ENCODE measurements around the gene MT1HL1. TPM values are rescaled to one million over a fixed set of nuclear protein-coding genes. Genes with fewer than 3 reads are reported as not detected.

MT1HL1 gene
- total and polyA plus RNA-seq, 4 experiments from 2014 or later = not detected

DNA sequence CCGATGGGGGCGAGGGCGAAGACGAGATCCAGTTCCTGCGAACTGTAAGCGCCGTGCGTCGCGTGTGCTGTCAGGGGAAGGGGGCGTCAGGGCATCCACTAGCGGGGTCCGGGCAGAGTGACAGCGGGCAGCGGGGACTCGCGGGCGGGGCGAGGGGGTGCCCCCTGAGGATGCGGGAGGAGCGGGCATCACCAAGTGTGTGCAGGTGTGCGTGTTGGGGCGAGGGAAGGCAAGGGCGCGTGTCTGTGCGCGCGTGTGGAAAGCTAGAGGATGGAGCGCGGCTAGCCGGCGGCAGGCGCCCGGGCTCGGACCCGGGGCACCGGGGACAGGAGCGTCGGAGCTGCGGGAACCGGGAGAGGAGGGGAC is 38.3 kb upstream of the MT1HL1 start:
- H3K27me3 Mint-ChIP-seq = peaks cover 34 to 39% of the 10 kb centered on the region in 2 donors
- no peak overlapping the region for H3K4me3 Mint-ChIP-seq
- no peak overlapping the region for H3K27ac Mint-ChIP-seq

DNA sequence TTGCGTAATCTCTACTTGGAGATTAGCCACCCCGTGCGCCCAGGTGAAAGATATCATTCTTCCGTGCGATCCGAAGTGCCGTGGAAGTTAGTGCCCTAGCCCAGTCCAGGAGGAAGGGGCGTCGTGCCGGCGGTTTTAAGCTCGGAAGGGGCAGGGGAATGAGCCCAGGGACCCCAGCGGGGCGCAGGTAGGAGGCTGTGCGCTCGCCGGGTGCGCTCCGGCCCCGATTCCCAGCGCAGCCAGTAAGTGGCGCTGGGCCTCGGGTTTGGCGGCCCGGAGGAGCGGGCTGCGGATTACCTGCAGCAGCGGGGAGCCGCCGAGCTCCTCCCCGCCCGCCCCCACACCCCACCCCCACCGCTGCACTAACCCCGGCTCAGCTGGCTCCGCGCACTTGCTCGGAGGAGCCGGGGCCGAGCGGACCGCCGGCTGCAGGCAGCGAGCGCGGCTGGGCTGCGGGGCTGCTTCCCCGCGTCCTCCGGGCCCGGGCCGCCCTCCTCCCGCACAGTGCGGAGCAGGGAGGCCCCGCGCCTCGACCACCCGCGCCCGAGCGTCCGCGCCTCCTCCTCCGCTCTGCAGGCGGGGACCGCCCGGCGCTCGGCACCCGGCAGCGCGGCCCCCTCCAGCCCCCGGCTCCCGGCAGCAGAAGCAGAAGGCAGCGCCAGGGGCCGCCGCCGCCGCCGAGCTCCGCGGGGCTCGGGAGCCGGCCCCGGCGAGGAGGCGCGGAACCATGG is 37.7 kb upstream of the MT1HL1 start, which contains the start of gene RYR2:
Gene RYR2, plus strand, starts transcription at position 390 of the 731 bp plus-strand sequence. Its CDS starts 338 bp downstream, at position 728.
- H3K9me3 Mint-ChIP-seq = no peaks in the 10 kb centered on the region
- H3K36me3 Mint-ChIP-seq = peaks cover 0 to 4% of the 10 kb centered on the region in 2 donors
- peak within 1 kb of the TSS in 1 of 7 donors; percentile 30 for H3K27ac Mint-ChIP-seq
- peaks cover 13% of the 10 kb centered on the region for H3K27me3 ChIP-seq (ENCODE audit: insufficient read depth, low read length)
- intact Hi-C loops (cut with micrococcal nuclease) = no loop called here
- ChIA-PET CTCF (ENCODE audit: partially characterized antibody) (interaction anchor here (1.3 kb wide), 1 partner anchor 11 kb away, joined by 3 read pairs; no protein-coding TSS in a partner anchor), POLR2A (ENCODE audit: partially characterized antibody) (no interaction called here)
- no peak within 1 kb of the TSS for H3K4me3 ChIP-seq (ENCODE audit: low read length in 2 of 2)
- H3K4me3 Mint-ChIP-seq = peak within 1 kb of the TSS in 7 of 8 donors; percentile 20 to 77 (median 39)
- H3K4me1 ChIP-seq (ENCODE audit: insufficient read depth, low read length) = no peaks in the 10 kb centered on the region
- no peak within 1 kb of the TSS for H3K27ac ChIP-seq (ENCODE audit: low read depth, low read length)
- no peaks in the 10 kb centered on the region for H3K9me3 ChIP-seq (ENCODE audit: control insufficient read depth in 1 of 2, low read length in 2 of 2)
- H3K27me3 Mint-ChIP-seq = peaks cover 34 to 39% of the 10 kb centered on the region in 2 donors
- peaks cover 10 to 22% (median 14%) of the 10 kb centered on the region in 4 donors for H3K4me1 Mint-ChIP-seq
- DNase-seq = no peak
- no peaks in the 10 kb centered on the region for H3K36me3 ChIP-seq (ENCODE audit: insufficient read depth, low read length)

More for the DNA sequence above, 38.3 kb upstream of the MT1HL1 start:
- H3K36me3 Mint-ChIP-seq = peaks cover 0 to 4% of the 10 kb centered on the region in 2 donors
- no peak for DNase-seq
- Histone ChIP-seq H3K9me3 (ENCODE audit: control insufficient read depth in 1 of 2, low read length in 2 of 2) (no peaks in the 10 kb centered on the region), H3K4me3 (ENCODE audit: low read length in 2 of 2) (no peak overlapping the region), H3K4me1 (ENCODE audit: insufficient read depth, low read length) (no peaks in the 10 kb centered on the region), H3K27ac (ENCODE audit: low read depth, low read length) (no peak overlapping the region), H3K36me3 (ENCODE audit: insufficient read depth, low read length) (no peaks in the 10 kb centered on the region), H3K27me3 (ENCODE audit: insufficient read depth, low read length) (peaks cover 13% of the 10 kb centered on the region)
- intact Hi-C loops (cut with micrococcal nuclease) = no loop called here
- ChIA-PET POLR2A (ENCODE audit: partially characterized antibody) (no interaction called here), CTCF (ENCODE audit: partially characterized antibody) (interaction anchor here (1.3 kb wide), 1 partner anchor 11 kb away, joined by 3 read pairs; no protein-coding TSS in a partner anchor)
- H3K9me3 Mint-ChIP-seq = no peaks in the 10 kb centered on the region
- peaks cover 10 to 22% (median 14%) of the 10 kb centered on the region in 4 donors for H3K4me1 Mint-ChIP-seq

DNA sequence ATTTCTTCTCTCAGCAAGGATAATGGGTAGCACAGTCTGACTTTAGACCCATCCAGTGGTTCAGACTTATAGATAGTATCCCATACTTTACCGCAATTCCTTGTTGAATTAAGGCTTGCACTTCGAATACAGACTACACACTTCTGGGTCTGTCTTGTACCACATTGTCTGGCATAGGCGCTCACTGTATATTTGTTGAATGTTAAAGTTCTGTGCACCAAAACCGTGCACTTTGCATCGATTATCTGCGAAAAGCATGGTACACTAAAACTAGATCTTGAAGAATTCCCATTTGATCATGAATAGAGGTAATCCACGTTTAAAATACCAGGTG is 37.2 kb upstream of the MT1HL1 start:
- no peaks in the 10 kb centered on the region for H3K4me1 ChIP-seq (ENCODE audit: insufficient read depth, low read length)
- H3K27me3 ChIP-seq (ENCODE audit: insufficient read depth, low read length) = peaks cover 13% of the 10 kb centered on the region
- peak overlapping the region in 7 of 8 donors; percentile 20 to 77 (median 39) for H3K4me3 Mint-ChIP-seq
- no peaks in the 10 kb centered on the region for H3K9me3 Mint-ChIP-seq
- intact Hi-C loops (cut with micrococcal nuclease) = no loop called here
- no peak for DNase-seq
- peaks cover 34 to 39% of the 10 kb centered on the region in 2 donors for H3K27me3 Mint-ChIP-seq
- H3K36me3 ChIP-seq (ENCODE audit: insufficient read depth, low read length) = no peaks in the 10 kb centered on the region
- peaks cover 10 to 22% (median 14%) of the 10 kb centered on the region in 4 donors for H3K4me1 Mint-ChIP-seq
- POLR2A ChIA-PET (ENCODE audit: partially characterized antibody) = no interaction called here
- no peaks in the 10 kb centered on the region for H3K9me3 ChIP-seq (ENCODE audit: control insufficient read depth in 1 of 2, low read length in 2 of 2)
- H3K27ac Mint-ChIP-seq = no peak overlapping the region
- H3K4me3 ChIP-seq (ENCODE audit: low read length in 2 of 2) = no peak overlapping the region
- H3K36me3 Mint-ChIP-seq = peaks cover 0 to 4% of the 10 kb centered on the region in 2 donors
- CTCF ChIA-PET (ENCODE audit: partially characterized antibody) = no interaction called here
- H3K27ac ChIP-seq (ENCODE audit: low read depth, low read length) = no peak overlapping the region

DNA sequence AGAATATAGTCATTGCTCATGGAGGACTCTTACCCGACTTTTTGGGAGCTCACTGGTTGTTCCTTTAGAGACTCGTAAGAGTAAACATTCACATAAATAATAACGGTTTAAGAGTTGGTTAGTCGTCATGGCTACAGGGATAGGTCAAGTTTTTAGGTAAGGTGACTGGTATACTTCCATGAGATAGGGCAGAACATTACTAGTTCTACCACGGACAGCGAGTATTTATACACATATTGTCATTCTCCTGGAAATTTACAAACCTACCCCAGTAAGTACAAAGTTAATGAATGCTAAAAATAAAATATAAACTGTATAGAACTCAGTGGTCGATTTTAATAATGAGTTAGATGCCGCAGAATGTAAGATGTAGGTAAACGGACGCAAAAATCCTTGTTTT is 36.6 kb upstream of the MT1HL1 start:
- Mint-ChIP-seq H3K9me3 (no peaks in the 10 kb centered on the region), H3K4me3 (no peak overlapping the region), H3K27ac (no peak overlapping the region), H3K4me1 (peaks cover 10 to 22% (median 14%) of the 10 kb centered on the region in 4 donors), H3K27me3 (peaks cover 31 to 37% of the 10 kb centered on the region in 2 donors), H3K36me3 (peaks cover 0 to 4% of the 10 kb centered on the region in 2 donors)
- ChIA-PET POLR2A (ENCODE audit: partially characterized antibody) (no interaction called here), CTCF (ENCODE audit: partially characterized antibody) (no interaction called here)
- DNase-seq = no peak
- Histone ChIP-seq H3K27me3 (ENCODE audit: insufficient read depth, low read length) (peaks cover 13% of the 10 kb centered on the region), H3K36me3 (ENCODE audit: insufficient read depth, low read length) (no peaks in the 10 kb centered on the region), H3K9me3 (ENCODE audit: control insufficient read depth in 1 of 2, low read length in 2 of 2) (no peaks in the 10 kb centered on the region), H3K4me3 (ENCODE audit: low read length in 2 of 2) (no peak overlapping the region), H3K27ac (ENCODE audit: low read depth, low read length) (no peak overlapping the region), H3K4me1 (ENCODE audit: insufficient read depth, low read length) (no peaks in the 10 kb centered on the region)
- intact Hi-C loops (cut with micrococcal nuclease) = no loop called here

DNA sequence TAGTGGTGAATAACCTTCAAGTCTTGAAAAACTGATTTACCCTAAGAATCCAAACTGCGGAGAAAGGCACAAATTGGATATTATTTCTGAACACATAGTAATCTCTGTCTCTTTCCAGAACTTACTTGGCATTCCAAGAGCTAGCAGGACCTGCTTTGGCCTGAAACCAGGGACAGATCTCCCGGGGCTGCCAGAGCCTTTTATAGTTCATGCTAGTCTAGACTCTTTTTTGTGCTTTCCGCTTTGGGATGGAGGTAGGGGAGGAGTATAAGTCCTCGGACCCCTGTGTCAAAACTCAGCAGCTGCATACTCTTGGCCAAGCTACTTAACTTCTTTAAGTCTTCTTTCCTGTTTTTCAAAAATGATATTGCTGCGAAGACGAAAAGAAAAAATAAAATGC is 34.0 kb upstream of the MT1HL1 start:
- DNase-seq = no peak
- H3K27me3 Mint-ChIP-seq = peaks cover 16 to 27% of the 10 kb centered on the region in 2 donors
- CTCF ChIA-PET (ENCODE audit: partially characterized antibody) = no interaction called here
- H3K4me3 ChIP-seq (ENCODE audit: low read length in 2 of 2) = no peak overlapping the region
- peaks cover 5 to 17% (median 7%) of the 10 kb centered on the region in 4 donors for H3K4me1 Mint-ChIP-seq
- intact Hi-C loops (cut with micrococcal nuclease) = no loop called here
- no peak overlapping the region for H3K4me3 Mint-ChIP-seq
- no peak overlapping the region for H3K27ac ChIP-seq (ENCODE audit: low read depth, low read length)
- H3K9me3 ChIP-seq (ENCODE audit: control insufficient read depth in 1 of 2, low read length in 2 of 2) = no peaks in the 10 kb centered on the region
- H3K4me1 ChIP-seq (ENCODE audit: insufficient read depth, low read length) = no peaks in the 10 kb centered on the region
- peaks cover 0 to 2% (median 0%) of the 10 kb centered on the region in 8 donors for H3K9me3 Mint-ChIP-seq
- POLR2A ChIA-PET (ENCODE audit: partially characterized antibody) = no interaction called here
- H3K27ac Mint-ChIP-seq = no peak overlapping the region
- no peaks in the 10 kb centered on the region for H3K36me3 ChIP-seq (ENCODE audit: insufficient read depth, low read length)
- H3K27me3 ChIP-seq (ENCODE audit: insufficient read depth, low read length) = peaks cover 8% of the 10 kb centered on the region
- H3K36me3 Mint-ChIP-seq = no peaks in the 10 kb centered on the region

DNA sequence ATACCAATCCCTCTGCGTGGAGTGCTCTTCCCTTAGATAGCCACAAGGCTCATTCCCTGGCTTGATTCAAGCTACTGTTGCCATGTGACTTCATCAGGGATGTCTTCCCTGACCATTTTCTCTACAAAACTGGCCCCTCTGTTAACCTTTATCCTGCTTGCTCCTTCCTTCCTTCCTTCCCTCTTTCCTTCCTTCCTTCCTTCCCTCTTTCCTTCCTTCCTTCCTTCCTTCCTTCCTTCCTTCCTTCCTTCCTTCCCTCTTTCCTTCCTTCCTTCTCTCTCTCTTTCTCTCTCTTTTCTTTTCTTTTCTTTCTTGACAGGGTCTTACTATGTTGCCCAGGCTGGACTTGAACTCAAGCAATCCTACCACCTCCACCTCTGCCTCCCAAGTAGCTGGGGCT is 31.5 kb upstream of the MT1HL1 start:
- H3K4me3 ChIP-seq (ENCODE audit: low read length in 2 of 2) = no peak overlapping the region
- DNase-seq = no peak
- Mint-ChIP-seq H3K4me1 (no peaks in the 10 kb centered on the region), H3K27ac (no peak overlapping the region), H3K9me3 (peaks cover 0 to 2% (median 0%) of the 10 kb centered on the region in 8 donors), H3K36me3 (no peaks in the 10 kb centered on the region), H3K4me3 (no peak overlapping the region), H3K27me3 (peaks cover 11 to 14% of the 10 kb centered on the region in 2 donors)
- intact Hi-C loops (cut with micrococcal nuclease) = no loop called here
- no peak overlapping the region for H3K27ac ChIP-seq (ENCODE audit: low read depth, low read length)
- ChIA-PET POLR2A (ENCODE audit: partially characterized antibody) (no interaction called here), CTCF (ENCODE audit: partially characterized antibody) (no interaction called here)
- H3K9me3 ChIP-seq (ENCODE audit: control insufficient read depth in 1 of 2, low read length in 2 of 2) = no peaks in the 10 kb centered on the region
- H3K36me3 ChIP-seq (ENCODE audit: insufficient read depth, low read length) = no peaks in the 10 kb centered on the region
- H3K4me1 ChIP-seq (ENCODE audit: insufficient read depth, low read length) = no peaks in the 10 kb centered on the region
- no peaks in the 10 kb centered on the region for H3K27me3 ChIP-seq (ENCODE audit: insufficient read depth, low read length)

DNA sequence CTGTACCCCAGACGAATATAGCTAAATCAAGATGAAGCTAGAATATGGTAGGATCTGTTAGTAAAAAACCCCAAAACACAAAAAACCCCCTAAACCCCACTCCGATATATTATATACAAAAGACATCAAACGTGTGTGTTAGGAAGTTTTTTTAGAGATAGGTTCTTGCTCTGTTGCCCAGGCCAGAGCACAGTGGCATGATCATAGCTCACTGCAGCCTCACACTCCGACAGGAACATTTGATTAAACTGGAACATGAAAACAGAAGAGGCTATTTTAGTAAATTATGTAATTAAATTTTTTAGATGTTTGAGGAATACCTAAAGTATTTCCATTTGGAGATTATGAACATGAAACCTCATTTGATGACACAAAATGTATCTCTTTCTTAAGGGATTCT is 29.6 kb upstream of the MT1HL1 start:
- Mint-ChIP-seq H3K9me3 (peaks cover 0 to 4% (median 0%) of the 10 kb centered on the region in 8 donors), H3K27me3 (peaks cover 11 to 15% of the 10 kb centered on the region in 2 donors), H3K4me3 (no peak overlapping the region), H3K27ac (no peak overlapping the region), H3K4me1 (no peaks in the 10 kb centered on the region), H3K36me3 (no peaks in the 10 kb centered on the region)
- DNase-seq = no peak
- Histone ChIP-seq H3K4me1 (ENCODE audit: insufficient read depth, low read length) (no peaks in the 10 kb centered on the region), H3K4me3 (ENCODE audit: low read length in 2 of 2) (no peak overlapping the region), H3K27ac (ENCODE audit: low read depth, low read length) (no peak overlapping the region), H3K36me3 (ENCODE audit: insufficient read depth, low read length) (no peaks in the 10 kb centered on the region), H3K27me3 (ENCODE audit: insufficient read depth, low read length) (no peaks in the 10 kb centered on the region), H3K9me3 (ENCODE audit: control insufficient read depth in 1 of 2, low read length in 2 of 2) (no peaks in the 10 kb centered on the region)
- POLR2A ChIA-PET (ENCODE audit: partially characterized antibody) = no interaction called here
- intact Hi-C loops (cut with micrococcal nuclease) = no loop called here
- CTCF ChIA-PET (ENCODE audit: partially characterized antibody) = no interaction called here

All from CD4-positive, alpha-beta memory T cell (primary cell).